Lower leg skin (tissue), 3 donors: ENCODE data around the gene CYTH3.

Experiments
- CTCF ChIP-seq, 3 donors: fragments of 450-650 bp; IDR thresholded peaks; one replicate each; pipeline ENCODE4 v1.5.1; 2016; ENCODE audit warnings: antibody characterized with exemption in 3 of 3, mild to moderate bottlenecking in 3 of 3, moderate library complexity in 2 of 3
- POLR2A ChIP-seq, 2 donors: fragments of 450-650 bp; IDR thresholded peaks; one replicate each; pipeline ENCODE4 v1.6.1; 2016 to 2017; ENCODE audit warnings: antibody characterized with exemption in 2 of 2, mild to moderate bottlenecking in 1 of 2, moderate library complexity in 1 of 2

DNA sequence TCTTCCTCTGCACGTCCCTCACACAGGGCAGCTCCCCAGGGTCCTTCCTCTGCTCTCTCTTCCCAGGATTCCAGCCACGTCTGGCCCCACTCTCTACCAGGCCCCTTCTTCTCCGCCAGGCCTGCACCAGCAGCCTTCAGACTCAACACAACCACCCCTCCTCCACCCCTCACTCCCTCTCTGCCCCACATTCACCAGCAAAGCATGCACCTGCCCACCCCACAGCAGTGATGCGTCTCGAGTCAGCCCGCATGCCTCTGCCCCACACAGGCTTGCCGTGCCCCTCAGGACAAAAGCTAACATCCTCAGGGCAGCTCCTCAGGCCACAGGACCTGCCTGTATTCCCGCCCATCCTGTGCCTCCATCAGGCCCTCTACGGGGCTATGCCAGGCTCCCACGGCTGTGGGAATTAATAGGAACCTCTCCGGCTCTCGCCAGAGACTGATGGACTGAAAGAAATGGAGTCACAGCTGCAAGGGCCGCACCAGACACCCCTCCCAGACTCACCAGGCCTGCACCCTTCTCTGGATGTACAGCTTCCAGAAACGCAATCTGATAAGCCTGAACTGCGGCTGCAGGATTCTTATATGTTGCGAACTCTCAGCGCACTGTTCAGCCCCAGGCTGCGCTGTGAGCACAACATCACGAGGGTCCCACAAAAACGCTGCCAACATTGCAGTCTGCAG, 100.1 kb downstream of the CYTH3 start:
- TF ChIP-seq POLR2A (IDR thresholded peaks at IDR 0.05) = no peak
- TF ChIP-seq CTCF (IDR thresholded peaks at IDR 0.05) = no peak
